Mononuclear cell (primary cell): ENCODE results near the gene S100A11. TPM values are rescaled to one million over a fixed set of nuclear protein-coding genes. Genes with fewer than 3 reads are reported as not detected.

Experiments used
- H3K27me3 ChIP-seq: 2 replicates; pipeline ENCODE4 v1.6.0; 2011; ENCODE audit warnings: low read length, control low read depth; ENCODE audit not compliant: insufficient read depth
- H3K4me1 ChIP-seq: 2 replicates; pipeline ENCODE4 v1.5.1; 2011; ENCODE audit warnings: mild to moderate bottlenecking, low read length, control low read depth; ENCODE audit not compliant: insufficient read depth
- H3K4me3 ChIP-seq: 2 replicates; pipeline ENCODE4 v1.5.1; 2011; ENCODE audit warnings: mild to moderate bottlenecking, low read length, moderate library complexity
- H3K9me3 ChIP-seq: 2 replicates; pipeline ENCODE4 v1.5.1; 2011; ENCODE audit warnings: low read depth, mild to moderate bottlenecking, control low read depth, low read length
- total RNA-seq: library from RNA; depleted of rRNA; stranded (reverse); fragments of >200 nt; gene quantifications from one replicate; pipeline ENCODE4 v1.2.3, GENCODE V29; 2012

Gene S100A11
- total RNA-seq, 1 donor, result 63.4 TPM

- peaks cover 7% of the 10 kb centered on the region for H3K27me3 ChIP-seq
- peaks cover 20% of the 10 kb centered on the region for H3K4me1 ChIP-seq
- no peaks in the 10 kb centered on the region for H3K9me3 ChIP-seq
- H3K4me3 ChIP-seq, result no peak overlapping the region
These were observed 34.9 kb downstream of the S100A11 start for GRCh38 chr1:152001631-152002584.

DNA sequence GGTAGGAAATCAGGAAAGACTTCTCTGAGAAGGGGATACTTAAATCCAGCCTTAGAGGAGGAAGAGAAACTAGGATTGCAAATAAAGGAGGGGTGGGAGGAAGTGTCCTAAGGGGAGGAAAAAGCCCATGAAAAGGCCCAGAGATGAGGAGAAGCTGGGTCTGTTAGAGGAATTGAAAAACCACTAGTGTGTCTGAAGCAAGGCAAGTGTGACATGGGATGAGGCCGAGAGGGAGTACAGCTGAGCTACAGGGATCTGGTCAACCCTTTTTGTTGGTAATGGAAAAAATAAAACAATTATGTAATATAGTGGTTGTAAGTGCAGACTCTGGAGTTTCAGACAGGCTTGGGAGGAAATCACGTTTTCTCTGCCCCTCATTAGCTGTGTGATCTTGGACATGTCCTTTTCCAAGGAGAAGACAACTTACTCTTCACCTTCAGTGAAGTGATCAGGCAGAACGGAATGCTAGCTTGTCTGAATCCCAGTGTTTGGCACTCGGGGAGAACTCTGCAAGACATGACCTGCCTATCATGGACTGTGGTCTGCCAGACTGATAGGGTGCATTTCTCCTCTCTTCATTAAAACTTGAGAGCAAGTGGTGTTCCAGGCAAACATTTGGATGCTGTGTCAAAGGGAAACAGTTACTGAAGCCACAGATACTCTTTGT is 35.7 kb downstream of the S100A11 start:
- H3K4me1 ChIP-seq, result peaks cover 24% of the 10 kb centered on the region
- H3K27me3 ChIP-seq, result peaks cover 7% of the 10 kb centered on the region
- H3K4me3 ChIP-seq, result no peak overlapping the region
- H3K9me3 ChIP-seq, result no peaks in the 10 kb centered on the region

GRCh38 chr1:151998611-151999362 is 38.0 kb downstream of the S100A11 start:
- peaks cover 31% of the 10 kb centered on the region for H3K4me1 ChIP-seq
- no peak overlapping the region for H3K4me3 ChIP-seq
- no peaks in the 10 kb centered on the region for H3K9me3 ChIP-seq
- H3K27me3 ChIP-seq, result peaks cover under 1% of the 10 kb centered on the region

DNA sequence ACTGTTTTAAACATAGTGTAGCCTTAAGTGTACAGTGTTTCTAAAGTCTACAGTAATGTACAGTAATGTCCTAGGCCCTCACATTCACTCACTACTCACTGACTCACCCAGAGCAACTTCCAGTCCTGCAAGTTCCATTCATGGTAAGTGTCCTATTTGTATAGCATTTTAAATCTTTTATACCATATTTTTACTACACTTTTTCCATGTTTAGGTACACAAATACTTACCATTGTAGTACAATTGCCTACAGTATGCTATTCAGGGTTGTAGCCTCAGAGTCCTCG is 39.6 kb downstream of the S100A11 start:
- Histone ChIP-seq H3K27me3 (no peaks in the 10 kb centered on the region), H3K4me3 (no peak overlapping the region), H3K4me1 (peaks cover 40% of the 10 kb centered on the region), H3K9me3 (no peaks in the 10 kb centered on the region)

GRCh38 chr1:151995774-151996173 is 41.0 kb downstream of the S100A11 start:
- Histone ChIP-seq H3K9me3 (no peaks in the 10 kb centered on the region), H3K27me3 (no peaks in the 10 kb centered on the region), H3K4me3 (no peak overlapping the region), H3K4me1 (peaks cover 40% of the 10 kb centered on the region)

DNA sequence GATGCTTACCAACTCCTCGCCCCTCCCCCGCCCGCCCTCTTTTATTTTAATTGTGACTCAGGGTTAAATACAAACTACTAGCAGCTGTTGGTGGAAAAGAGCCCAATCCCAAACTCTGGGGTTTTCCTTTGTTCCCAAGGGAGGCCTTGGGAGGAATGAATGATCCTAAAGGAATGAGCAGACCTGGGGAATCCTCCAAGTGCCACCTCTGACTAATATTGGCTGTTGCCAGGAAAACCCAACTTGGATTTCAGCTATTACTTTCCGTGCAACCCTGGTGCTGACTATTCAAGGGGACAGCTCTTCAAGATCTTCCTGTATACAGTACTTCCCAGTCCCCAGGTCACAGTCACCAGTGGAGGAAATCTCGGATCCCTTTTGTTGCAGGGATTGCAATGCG is 41.8 kb downstream of the S100A11 start:
- peaks cover 45% of the 10 kb centered on the region for H3K4me1 ChIP-seq
- H3K27me3 ChIP-seq, result no peaks in the 10 kb centered on the region
- no peaks in the 10 kb centered on the region for H3K9me3 ChIP-seq
- no peak overlapping the region for H3K4me3 ChIP-seq

DNA sequence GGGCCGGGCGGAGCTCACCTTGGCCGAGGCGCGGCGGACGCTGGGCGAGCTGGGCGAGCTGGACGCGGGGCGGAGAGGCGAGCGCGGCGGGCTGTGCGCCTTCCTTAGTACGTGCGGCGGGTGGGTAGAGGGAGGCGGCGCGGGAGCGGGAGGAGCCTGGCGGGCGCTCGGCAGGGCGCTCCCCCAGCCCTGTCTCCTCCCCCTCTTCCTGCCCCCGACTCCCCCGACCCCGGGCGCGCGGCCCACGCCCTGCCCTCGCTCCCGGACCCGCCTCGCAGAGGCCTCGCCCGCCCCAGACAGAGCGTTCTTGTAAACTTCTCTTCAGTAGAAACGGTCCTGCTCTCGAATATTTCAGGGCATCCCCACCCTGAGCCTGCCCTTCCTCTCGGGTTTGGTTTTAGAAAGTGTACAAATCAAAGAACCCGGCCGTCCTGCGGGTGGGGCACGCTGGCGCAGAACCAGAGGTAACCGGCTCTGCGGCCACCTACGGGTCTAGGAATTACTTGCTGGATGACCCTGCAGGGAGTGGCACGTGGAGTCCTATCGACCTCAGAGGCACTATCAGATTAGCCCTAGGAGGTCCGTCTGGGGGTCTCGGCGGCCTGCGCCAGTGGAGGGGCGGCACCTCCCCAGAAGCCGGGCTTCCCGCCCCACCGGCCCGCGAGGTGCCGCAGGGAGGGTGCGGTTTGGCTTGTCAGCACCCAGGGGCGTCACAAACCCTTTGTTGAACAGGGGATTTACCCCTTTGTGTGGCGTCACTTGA is 42.9 kb downstream of the S100A11 start, which contains the start of gene S100A10:
S100A10 (minus strand) TSS at position 126 of the 763 bp plus-strand sequence. CDS start 7,629 bp downstream, outside the sequence.
- H3K4me1 ChIP-seq, result peaks cover 55% of the 10 kb centered on the region
- peak within 1 kb of the TSS; percentile 82 for H3K4me3 ChIP-seq
- H3K9me3 ChIP-seq, result no peaks in the 10 kb centered on the region
- no peaks in the 10 kb centered on the region for H3K27me3 ChIP-seq

DNA sequence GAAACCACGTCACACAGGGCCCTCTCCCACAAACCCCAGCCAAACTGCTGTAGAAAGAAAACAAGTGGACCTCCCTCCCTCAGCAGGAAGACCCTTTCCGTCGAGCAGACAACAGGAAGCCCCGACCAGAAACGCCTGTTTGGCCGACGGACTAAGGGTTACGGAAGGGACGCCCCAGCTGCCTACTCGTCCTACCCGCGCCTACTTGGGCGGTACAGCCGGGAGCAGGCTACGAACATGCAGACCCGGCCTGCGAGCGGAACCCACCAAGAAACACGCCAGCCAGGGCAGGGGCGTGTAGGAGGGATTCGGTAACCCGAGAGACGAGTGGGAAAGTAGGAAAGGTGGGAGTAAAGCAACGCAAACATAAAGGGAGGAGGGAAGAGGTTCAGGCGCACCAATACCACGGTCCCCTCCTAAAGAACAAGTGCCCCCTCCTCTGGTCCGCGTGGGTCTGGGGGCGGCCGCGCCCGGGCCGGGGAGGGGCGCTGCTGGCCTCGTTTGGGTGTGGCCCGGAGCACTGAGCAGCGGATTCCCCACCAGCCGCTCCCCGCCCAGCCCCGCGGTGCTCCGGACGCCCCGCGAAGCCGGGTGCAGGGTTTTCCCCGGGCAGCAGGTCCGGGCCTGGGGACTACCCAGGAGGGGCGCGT is 43.6 kb downstream of the S100A11 start:
- peak overlapping the region; percentile 82 for H3K4me3 ChIP-seq
- H3K9me3 ChIP-seq, result no peaks in the 10 kb centered on the region
- peaks cover 62% of the 10 kb centered on the region for H3K4me1 ChIP-seq

DNA sequence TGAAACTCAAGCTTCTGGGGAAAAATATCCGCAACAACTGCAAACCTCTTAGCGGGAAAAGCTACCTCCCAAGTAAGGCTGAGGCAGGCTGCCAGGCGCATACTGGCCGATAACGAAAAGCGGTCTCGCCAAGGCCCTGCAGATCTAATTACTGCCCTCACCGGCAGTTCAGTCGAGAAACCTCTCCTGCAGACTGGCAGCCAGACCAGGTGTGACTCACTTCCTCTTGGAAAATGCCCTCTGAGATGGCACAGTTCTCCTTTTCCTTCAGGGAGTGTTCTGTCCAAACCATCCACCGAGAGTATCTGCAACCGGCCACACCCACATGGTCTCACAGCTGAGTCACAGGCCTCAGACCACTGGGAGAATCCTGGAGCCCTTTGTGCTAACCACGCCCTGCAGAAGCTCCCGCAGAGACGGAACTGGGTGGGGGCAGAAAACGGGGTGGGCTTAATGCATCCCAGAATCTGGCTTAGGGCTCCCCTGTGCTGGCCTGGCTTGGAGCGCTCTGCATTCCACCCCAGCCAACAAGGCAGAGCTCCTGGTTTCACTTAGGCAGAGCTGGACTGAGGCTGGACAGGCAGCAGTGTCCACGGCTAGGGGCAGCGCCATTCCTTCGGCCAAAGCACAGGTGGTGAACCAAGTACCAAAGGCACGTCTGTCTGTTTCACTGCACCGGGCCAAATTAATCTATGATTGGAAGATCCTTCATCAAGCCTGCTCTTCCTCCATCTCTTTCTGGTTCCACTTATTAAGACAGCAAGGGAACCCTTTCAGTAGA is 44.3 kb downstream of the S100A11 start:
- Histone ChIP-seq H3K4me3 (peak overlapping the region; percentile 82), H3K4me1 (peaks cover 69% of the 10 kb centered on the region), H3K9me3 (no peaks in the 10 kb centered on the region), H3K27me3 (no peaks in the 10 kb centered on the region)

More for the DNA sequence above, 43.6 kb downstream of the S100A11 start:
- no peaks in the 10 kb centered on the region for H3K27me3 ChIP-seq

DNA sequence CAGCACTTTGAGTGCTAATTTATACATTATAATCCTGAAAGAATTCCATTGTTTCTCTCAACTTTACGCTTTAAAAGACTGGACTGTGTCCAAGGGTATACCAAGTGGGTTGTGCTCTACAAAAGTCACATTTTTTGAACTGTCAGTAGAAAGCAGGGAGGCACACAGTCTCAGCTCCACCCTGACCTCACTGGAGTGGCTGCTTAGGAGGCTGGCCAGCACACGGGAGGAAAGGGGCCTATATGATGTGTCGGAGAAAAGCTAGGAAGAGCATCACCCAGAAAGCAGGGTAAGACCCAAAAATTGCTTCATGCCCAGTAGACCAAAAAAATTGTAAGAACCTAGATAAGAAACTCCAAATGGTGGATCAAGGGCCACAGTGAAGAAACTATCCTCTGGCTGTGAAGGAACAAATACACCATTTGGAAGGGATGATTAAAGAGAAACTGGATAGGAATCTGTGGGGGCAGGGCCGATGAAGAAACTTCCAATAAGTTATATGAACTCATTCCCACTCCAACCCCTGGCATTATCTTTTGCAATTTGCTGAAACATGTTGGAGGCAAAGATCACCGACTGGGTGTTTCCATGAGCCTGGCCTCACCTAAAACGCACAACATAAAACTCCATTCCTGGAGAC is 45.0 kb downstream of the S100A11 start:
- Histone ChIP-seq H3K4me3 (peak overlapping the region; percentile 82), H3K9me3 (no peaks in the 10 kb centered on the region), H3K4me1 (peaks cover 74% of the 10 kb centered on the region), H3K27me3 (no peaks in the 10 kb centered on the region)

GRCh38 chr1:151990856-151991198 is 46.0 kb downstream of the S100A11 start:
- Histone ChIP-seq H3K9me3 (no peaks in the 10 kb centered on the region), H3K4me3 (no peak overlapping the region), H3K4me1 (peaks cover 75% of the 10 kb centered on the region), H3K27me3 (no peaks in the 10 kb centered on the region)

- no peak overlapping the region for H3K4me3 ChIP-seq
- peaks cover 81% of the 10 kb centered on the region for H3K4me1 ChIP-seq
- no peaks in the 10 kb centered on the region for H3K27me3 ChIP-seq
- H3K9me3 ChIP-seq, result no peaks in the 10 kb centered on the region
These were observed 46.5 kb downstream of the S100A11 start for GRCh38 chr1:151990058-151990855.
